Stimulated activated CD4-positive, alpha-beta T cell treated with anti-CD3 and anti-CD28 coated beads, Interleukin-1b, Interleukin-23, amount 100 ng/mL, for 4 hours (primary cell): ENCODE data around the gene ELOVL6.
"Not testable (repeated sequence)": the region's sequence is repeated elsewhere in the genome, so short reads cannot be mapped to it uniquely, and the experiment has no call there.

Experiments
- DNase-seq, 2 donors: peaks; one replicate each; pipeline ENCODE4 v3.0.0-alpha.2; 2020; ENCODE audit warnings: low read depth in 2 of 2

The ELOVL6 gene

GRCh38 chr4:110124711-110125110 lies 73.7 kb downstream of the ELOVL6 start:
- DNase-seq: no peak

- no peak for DNase-seq
Measured at GRCh38 chr4:110122201-110122600, 76.2 kb downstream of the ELOVL6 start.

GRCh38 chr4:110120506-110120905 lies 77.9 kb downstream of the ELOVL6 start:
- DNase-seq: no peak

- no peak for DNase-seq
Measured at GRCh38 chr4:110119880-110120279, 78.5 kb downstream of the ELOVL6 start.

GRCh38 chr4:110119337-110119736 lies 79.1 kb downstream of the ELOVL6 start:
- no peak for DNase-seq

- DNase-seq: no peak
Measured at GRCh38 chr4:110112056-110112455, 86.4 kb downstream of the ELOVL6 start.

- no peak for DNase-seq
Measured at GRCh38 chr4:110109455-110109854, 89.0 kb downstream of the ELOVL6 start.

GRCh38 chr4:110108960-110109359 lies 89.5 kb downstream of the ELOVL6 start:
- DNase-seq: no peak

GRCh38 chr4:110108422-110108821 lies 90.0 kb downstream of the ELOVL6 start:
- no peak for DNase-seq

GRCh38 chr4:110107866-110108265 lies 90.5 kb downstream of the ELOVL6 start:
- no peak for DNase-seq

GRCh38 chr4:110106931-110107296 lies 91.5 kb downstream of the ELOVL6 start:
- no peak for DNase-seq

GRCh38 chr4:110104661-110105060 lies 93.8 kb downstream of the ELOVL6 start:
- no peak for DNase-seq

GRCh38 chr4:110099638-110100037 lies 98.8 kb downstream of the ELOVL6 start:
- no peak for DNase-seq

- no peak for DNase-seq
Measured at GRCh38 chr4:110096405-110096804, 102.0 kb downstream of the ELOVL6 start.

- no peak for DNase-seq
Measured at GRCh38 chr4:110092646-110093045, 105.8 kb downstream of the ELOVL6 start.

- no peak for DNase-seq
Measured at GRCh38 chr4:110091434-110092140, 106.8 kb downstream of the ELOVL6 start.

GRCh38 chr4:110088670-110089069 lies 109.7 kb downstream of the ELOVL6 start:
- DNase-seq: no peak

- DNase-seq: no peak
Measured at GRCh38 chr4:110087070-110087708, 111.2 kb downstream of the ELOVL6 start.

- no peak for DNase-seq
Measured at GRCh38 chr4:110085131-110085530, 113.3 kb downstream of the ELOVL6 start.

GRCh38 chr4:110084154-110084553 lies 114.3 kb downstream of the ELOVL6 start:
- DNase-seq: no peak

GRCh38 chr4:110078148-110078547 lies 120.3 kb downstream of the ELOVL6 start:
- not testable (repeated sequence) for DNase-seq

- not testable (repeated sequence) for DNase-seq
Measured at GRCh38 chr4:110076828-110077227, 121.6 kb downstream of the ELOVL6 start.

GRCh38 chr4:110075891-110076290 lies 122.5 kb downstream of the ELOVL6 start:
- DNase-seq: no peak
